Fibroblast of mammary gland (primary cell): Measurements from ENCODE around the gene HAND2.
A peak's percentile ranks its signal among the peaks of the same experiment; 100 is the strongest.

Experiments
- DNase-seq: peaks from one replicate; pipeline ENCODE4 v3.0.0-alpha.2; 2010; ENCODE audit warnings: low read depth
- H3K4me3 ChIP-seq: 2 replicates; pipeline ENCODE4 v1.5.1; 2011; ENCODE audit warnings: low read depth, mild to moderate bottlenecking, low read length, moderate library complexity; ENCODE audit not compliant: control insufficient read depth
- CTCF ChIP-seq: conservative IDR thresholded peaks from 2 replicates; pipeline ENCODE4 v1.5.1; 2011; ENCODE audit warnings: low read depth, low read length, inconsistent platforms; ENCODE audit not compliant: control insufficient read depth, insufficient read depth

HAND2 gene

GRCh38 chr4:173547889-173548288 is 17.9 kb upstream of the HAND2 start:
- peak; percentile 9 for DNase-seq
- no peak overlapping the region for H3K4me3 ChIP-seq
- TF ChIP-seq CTCF, result no peak

- no peak overlapping the region for H3K4me3 ChIP-seq
- no peak for TF ChIP-seq CTCF
- DNase-seq, result no peak
These were observed 16.7 kb upstream of the HAND2 start for GRCh38 chr4:173546776-173547175.

- no peak overlapping the region for H3K4me3 ChIP-seq
- TF ChIP-seq CTCF, result no peak
- DNase-seq, result no peak
These were observed 15.4 kb upstream of the HAND2 start for GRCh38 chr4:173545440-173545839.

GRCh38 chr4:173543266-173543665 is 13.2 kb upstream of the HAND2 start:
- H3K4me3 ChIP-seq, result no peak overlapping the region
- no peak for TF ChIP-seq CTCF
- DNase-seq, result no peak

- DNase-seq, result no peak
- H3K4me3 ChIP-seq, result no peak overlapping the region
- TF ChIP-seq CTCF, result no peak
These were observed 10.0 kb upstream of the HAND2 start for GRCh38 chr4:173539986-173540385.

- DNase-seq, result peak; percentile 12
- peak overlapping the region; percentile 53 for H3K4me3 ChIP-seq
- TF ChIP-seq CTCF, result no peak
These were observed 8.9 kb upstream of the HAND2 start for GRCh38 chr4:173538909-173539445.
